Nephron (organoid): ENCODE measurements around the gene DNAJB11.

ENCODE experiments used
- H3K27ac Mint-ChIP-seq, 3 experiments: 2 replicates each; pipeline ENCODE4 v1.8.0; 2020; ENCODE audit warnings: mixed read lengths in 3 of 3, mild to moderate bottlenecking in 2 of 3, moderate library complexity in 1 of 3
- H3K27me3 Mint-ChIP-seq: 2 replicates; pipeline ENCODE4 v1.8.0; 2021; ENCODE audit warnings: low read depth, mild to moderate bottlenecking, moderate library complexity, mixed read lengths
- H3K36me3 Mint-ChIP-seq: 2 replicates; pipeline ENCODE4 v1.8.0; 2020; ENCODE audit warnings: low read depth, mixed read lengths
- H3K4me1 Mint-ChIP-seq: 2 replicates; pipeline ENCODE4 v1.8.0; 2020; ENCODE audit warnings: mixed read lengths
- H3K4me3 Mint-ChIP-seq, 3 experiments: 2 replicates each; pipeline ENCODE4 v1.8.0; 2020; ENCODE audit warnings: mild to moderate bottlenecking in 3 of 3, mixed read lengths in 3 of 3, moderate library complexity in 2 of 3
- H3K9me3 Mint-ChIP-seq: 2 replicates; pipeline ENCODE4 v1.8.0; 2020; ENCODE audit warnings: mixed read lengths
- CTCF ChIP-seq, 3 experiments: fragments of 200-600 bp; sonication (generic); IDR thresholded peaks; one replicate each; pipeline ENCODE4 v1.5.0; 2021; ENCODE audit warnings: antibody characterized with exemption in 3 of 3; ENCODE audit not compliant: unreplicated experiment in 3 of 3

Gene DNAJB11

GRCh38 chr3:186619787-186620212, 49.3 kb downstream of the DNAJB11 start:
- H3K27ac Mint-ChIP-seq: no peak overlapping the region
- H3K4me1 Mint-ChIP-seq: peaks cover 19% of the 10 kb centered on the region
- no peak overlapping the region for H3K4me3 Mint-ChIP-seq
- TF ChIP-seq CTCF (IDR thresholded peaks at IDR 0.05; ENCODE audit: unreplicated experiment in 3 of 3): no peak
- no peaks in the 10 kb centered on the region for H3K36me3 Mint-ChIP-seq
- H3K27me3 Mint-ChIP-seq: peaks cover 35% of the 10 kb centered on the region
- no peaks in the 10 kb centered on the region for H3K9me3 Mint-ChIP-seq

GRCh38 chr3:186620213-186621092, 49.9 kb downstream of the DNAJB11 start:
- Mint-ChIP-seq H3K4me1 (peaks cover 15% of the 10 kb centered on the region), H3K36me3 (no peaks in the 10 kb centered on the region), H3K27me3 (peaks cover 32% of the 10 kb centered on the region), H3K4me3 (no peak overlapping the region), H3K27ac (no peak overlapping the region), H3K9me3 (no peaks in the 10 kb centered on the region)
- no peak for TF ChIP-seq CTCF (IDR thresholded peaks at IDR 0.05; ENCODE audit: unreplicated experiment in 3 of 3)

- no peaks in the 10 kb centered on the region for H3K9me3 Mint-ChIP-seq
- peaks cover 13% of the 10 kb centered on the region for H3K4me1 Mint-ChIP-seq
- no peaks in the 10 kb centered on the region for H3K36me3 Mint-ChIP-seq
- peaks cover 26% of the 10 kb centered on the region for H3K27me3 Mint-ChIP-seq
- no peak for TF ChIP-seq CTCF (IDR thresholded peaks at IDR 0.05; ENCODE audit: unreplicated experiment in 3 of 3)
- no peak overlapping the region for H3K4me3 Mint-ChIP-seq
- H3K27ac Mint-ChIP-seq: no peak overlapping the region
These were observed 51.6 kb downstream of the DNAJB11 start for GRCh38 chr3:186621894-186622650.

- no peak for TF ChIP-seq CTCF (IDR thresholded peaks at IDR 0.05; ENCODE audit: unreplicated experiment in 3 of 3)
- Mint-ChIP-seq H3K9me3 (no peaks in the 10 kb centered on the region), H3K36me3 (no peaks in the 10 kb centered on the region), H3K27me3 (peaks cover 19% of the 10 kb centered on the region), H3K27ac (no peak overlapping the region), H3K4me1 (peaks cover 7% of the 10 kb centered on the region), H3K4me3 (no peak overlapping the region)
These were observed 52.3 kb downstream of the DNAJB11 start for GRCh38 chr3:186622651-186623310.

GRCh38 chr3:186624598-186624997, 54.1 kb downstream of the DNAJB11 start:
- no peaks in the 10 kb centered on the region for H3K36me3 Mint-ChIP-seq
- H3K4me3 Mint-ChIP-seq: no peak overlapping the region
- no peaks in the 10 kb centered on the region for H3K9me3 Mint-ChIP-seq
- TF ChIP-seq CTCF (IDR thresholded peaks at IDR 0.05; ENCODE audit: unreplicated experiment in 3 of 3): no peak
- H3K27ac Mint-ChIP-seq: no peak overlapping the region
- no peaks in the 10 kb centered on the region for H3K4me1 Mint-ChIP-seq
- peaks cover 11% of the 10 kb centered on the region for H3K27me3 Mint-ChIP-seq
